GM13977 (cell line): ENCODE results near the gene DDX51.
"Not testable (repeated sequence)": the region's sequence is repeated elsewhere in the genome, so short reads cannot be mapped to it uniquely, and the experiment has no call there.

Experiments
- DNase-seq: peaks from one replicate; pipeline ENCODE4 v3.0.0; 2012; ENCODE audit warnings: low spot score
- CTCF ChIP-seq: IDR thresholded peaks from 2 replicates; pipeline ENCODE4 v1.5.1; 2012; ENCODE audit warnings: mild to moderate bottlenecking, control low read depth; ENCODE audit not compliant: insufficient read depth; ENCODE audit errors: extremely low read depth, missing control alignments
- in situ Hi-C: fragments of 300-500 bp; cut with MboI; formaldehyde crosslinking; loops from one replicate; pipeline ENCODE4 v1.12.0; 2022; ENCODE audit warnings: low sequenced_read_pairs, low pct_unique_long_range_greater_than_20kb, mixed read lengths, inconsistent platforms; ENCODE audit not compliant: unreplicated experiment

The DDX51 gene

GRCh38 chr12:132137483-132138125 lies 6.5 kb downstream of the DDX51 start:
- no peak for TF ChIP-seq CTCF
- no peak for DNase-seq
- in situ Hi-C loops = no loop called here

GRCh38 chr12:132136226-132136625 lies 7.9 kb downstream of the DDX51 start:
- DNase-seq, in situ Hi-C loops: not testable (repeated sequence)

- in situ Hi-C loops, DNase-seq: not testable (repeated sequence)
Observed at GRCh38 chr12:132134653-132135183, 9.4 kb downstream of the DDX51 start.

- in situ Hi-C loops = no loop called here
- no peak for DNase-seq
- no peak for TF ChIP-seq CTCF
Observed at GRCh38 chr12:132133952-132134652, 10.0 kb downstream of the DDX51 start.

GRCh38 chr12:132132609-132133430 lies 11.3 kb downstream of the DDX51 start:
- no peak for DNase-seq
- TF ChIP-seq CTCF = no peak
- in situ Hi-C loops = no loop called here

- no peak for TF ChIP-seq CTCF
- in situ Hi-C loops = no loop called here
- DNase-seq = no peak
Observed at GRCh38 chr12:132131952-132132351, 12.2 kb downstream of the DDX51 start.

GRCh38 chr12:132131229-132131628 lies 12.9 kb downstream of the DDX51 start:
- DNase-seq = no peak
- in situ Hi-C loops = no loop called here
- TF ChIP-seq CTCF = no peak
